Measurements from ENCODE around the gene KCNG2.

The KCNG2 gene

GRCh38 chr18:79889569-79889968 is 91.8 kb downstream of the KCNG2 start:
- no peak for DNase-seq

DNA sequence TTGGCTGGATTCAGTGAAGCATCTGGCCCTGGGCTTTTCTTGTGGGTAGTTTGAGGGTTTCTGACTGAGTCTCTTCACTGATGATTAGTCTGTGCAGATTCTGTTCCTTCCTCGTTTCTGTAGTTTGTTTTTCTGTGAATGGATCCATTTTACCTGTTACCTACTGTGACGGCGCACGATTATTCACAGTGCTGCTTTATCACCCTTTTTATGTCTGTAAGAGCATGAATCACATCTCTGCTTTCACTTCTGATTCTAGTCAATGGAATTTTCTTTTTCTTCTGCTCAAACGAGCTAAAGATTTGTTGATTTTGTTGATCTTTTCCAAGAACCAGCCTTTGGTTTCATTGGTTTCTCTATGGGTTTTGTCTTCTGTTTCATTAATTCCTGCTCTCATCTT is 92.9 kb downstream of the KCNG2 start:
- no peak for DNase-seq

DNA sequence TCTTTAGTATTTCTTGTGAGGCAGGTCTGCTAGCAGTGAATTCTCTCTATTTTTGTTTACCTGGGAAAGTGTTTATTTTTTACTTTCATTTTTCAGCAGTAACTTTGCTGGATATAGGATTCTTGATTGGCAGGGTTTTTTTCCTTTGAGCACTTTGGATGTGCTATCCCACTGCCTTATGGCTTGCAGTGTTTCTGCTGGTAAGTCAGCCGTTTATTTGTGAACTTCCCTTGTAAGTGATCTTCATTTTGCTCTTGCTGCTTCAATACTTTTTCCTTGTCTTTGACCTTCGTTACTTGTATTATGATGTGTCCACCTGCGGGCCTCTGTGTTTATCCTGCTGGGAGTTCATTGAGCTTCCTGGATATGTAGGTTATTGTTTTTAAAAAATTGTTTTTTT is 99.0 kb downstream of the KCNG2 start:
- DNase-seq, result no peak

DNA sequence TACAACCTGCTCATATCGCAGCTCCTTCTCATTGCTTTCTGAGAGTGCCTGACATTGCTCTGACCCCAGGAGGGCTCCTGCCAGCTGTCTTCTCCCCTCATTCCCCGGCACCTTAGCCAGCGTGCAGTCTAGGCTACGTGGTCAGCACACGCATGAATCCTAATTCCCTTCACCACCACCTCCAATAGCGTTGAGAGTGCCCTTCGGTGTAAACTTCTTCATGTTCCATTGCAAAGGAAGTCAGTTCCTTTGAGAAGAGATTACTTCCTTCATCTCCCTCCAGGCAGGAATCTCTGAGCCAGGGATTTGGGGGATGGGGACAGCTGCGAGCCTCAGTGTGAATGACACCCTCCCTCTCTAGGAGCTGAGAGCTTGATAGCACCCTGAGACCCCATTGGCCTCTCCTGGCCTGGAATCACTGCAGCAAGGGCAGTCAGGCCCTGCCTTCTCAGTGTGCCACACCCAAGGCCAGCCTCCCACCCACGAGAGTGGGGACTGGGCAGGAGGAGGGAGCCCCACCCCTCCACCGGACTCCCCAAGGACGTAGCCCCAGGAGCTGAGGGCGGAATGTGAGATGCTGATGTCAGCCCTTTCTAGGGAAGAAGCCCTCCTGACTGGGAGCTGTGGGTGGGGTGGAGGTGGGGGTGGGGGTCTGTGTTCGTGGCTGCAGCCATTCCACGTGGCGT is 100.3 kb downstream of the KCNG2 start:
- no peak for DNase-seq

GRCh38 chr18:79898952-79899608 is 101.3 kb downstream of the KCNG2 start:
- DNase-seq, result no peak

DNA sequence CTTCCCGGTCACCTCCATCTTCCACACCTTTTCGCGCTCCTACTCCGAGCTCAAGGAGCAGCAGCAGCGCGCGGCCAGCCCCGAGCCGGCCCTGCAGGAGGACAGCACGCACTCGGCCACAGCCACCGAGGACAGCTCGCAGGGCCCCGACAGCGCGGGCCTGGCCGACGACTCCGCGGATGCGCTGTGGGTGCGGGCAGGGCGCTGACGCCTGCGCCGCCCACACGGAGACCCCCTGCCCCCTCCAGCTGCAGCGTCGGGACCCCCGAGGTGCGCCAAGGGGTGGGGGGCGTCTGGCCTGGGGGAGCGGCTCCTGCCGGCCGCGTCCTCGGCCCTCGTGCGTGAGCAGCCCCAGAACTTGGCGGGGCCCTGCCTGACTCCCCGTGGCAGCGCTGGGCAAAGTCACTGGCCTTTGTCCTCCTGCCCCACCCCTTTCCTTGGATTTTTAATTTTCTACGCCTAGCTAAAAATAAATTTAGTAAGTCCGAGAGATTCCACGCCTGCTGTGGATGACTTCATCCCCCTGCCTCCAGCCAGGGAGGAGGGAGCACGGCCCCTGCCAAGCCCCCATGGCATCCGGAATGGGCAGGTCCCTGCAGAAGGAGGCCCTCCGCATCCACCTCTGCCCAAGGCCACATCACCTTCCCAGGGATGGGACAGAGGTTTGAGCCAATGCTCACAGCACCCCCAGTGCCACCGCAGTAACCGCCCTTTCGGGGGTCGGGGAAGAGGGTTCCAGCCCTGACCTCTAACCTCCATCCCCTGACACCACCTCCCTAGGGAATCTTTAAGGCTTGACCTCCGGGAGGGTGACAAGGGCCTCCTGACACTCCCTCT is 102.1 kb downstream of the KCNG2 start:
- no peak for DNase-seq

GRCh38 chr18:79900610-79901570 is 103.2 kb downstream of the KCNG2 start:
- DNase-seq, result no peak

DNA sequence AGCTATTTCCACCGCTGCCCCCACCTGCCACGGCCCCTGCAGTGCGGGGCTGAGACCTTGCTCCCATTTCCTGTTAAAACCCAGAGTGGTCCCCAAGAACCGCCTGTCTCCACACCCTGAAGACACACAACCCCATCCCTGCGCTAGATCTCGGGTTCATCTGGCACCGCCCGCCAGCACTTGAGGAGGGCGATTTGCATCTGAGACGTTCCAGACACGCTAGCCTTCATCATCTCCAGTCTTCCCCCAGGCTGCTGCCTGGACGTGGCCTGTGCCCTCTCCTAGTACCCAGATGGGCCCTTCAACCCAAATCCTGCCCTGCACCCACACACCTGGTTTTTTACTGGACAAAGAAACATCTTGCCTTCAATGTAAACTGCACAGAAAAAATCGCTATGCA is 103.9 kb downstream of the KCNG2 start:
- no peak for DNase-seq

DNA sequence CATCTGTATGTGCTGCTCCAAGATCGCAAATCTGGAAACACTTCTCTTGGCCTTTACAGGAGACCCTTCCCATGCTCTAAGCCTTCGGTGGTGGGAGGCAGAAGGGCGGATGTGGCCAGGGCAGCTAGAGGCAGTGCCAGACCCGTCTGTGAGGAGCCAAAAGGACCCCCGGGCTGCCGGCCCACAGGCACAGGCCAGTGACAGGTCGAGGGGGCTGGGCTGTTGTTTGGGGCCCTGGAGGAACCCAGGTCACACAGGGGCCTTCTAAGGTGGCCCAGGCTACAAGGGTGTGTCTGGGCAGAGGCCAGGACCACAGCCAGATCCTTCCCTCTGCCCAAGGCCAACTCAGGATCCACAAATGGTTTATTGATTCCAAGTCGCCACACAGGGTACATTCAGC is 104.3 kb downstream of the KCNG2 start:
- DNase-seq, result no peak

DNA sequence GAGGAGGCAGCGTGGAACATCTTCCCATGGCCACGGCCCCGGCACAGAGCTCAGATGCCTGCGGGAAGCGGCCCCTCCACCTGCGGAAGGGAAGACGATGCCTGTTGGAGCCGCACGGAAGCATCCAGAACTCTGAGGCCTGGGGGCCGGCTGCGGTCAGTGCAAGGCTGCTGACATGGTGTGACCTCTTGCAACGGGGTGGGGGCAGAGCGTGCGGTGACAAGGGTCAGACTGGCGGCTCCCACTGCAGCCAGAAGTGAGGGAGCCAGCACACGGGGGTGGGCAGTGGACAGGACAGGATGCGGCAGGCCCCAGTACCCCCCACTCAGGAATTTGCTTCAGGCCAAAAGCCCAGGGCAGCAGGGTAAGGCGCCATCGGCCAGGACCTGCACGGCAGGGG is 104.9 kb downstream of the KCNG2 start:
- no peak for DNase-seq

DNA sequence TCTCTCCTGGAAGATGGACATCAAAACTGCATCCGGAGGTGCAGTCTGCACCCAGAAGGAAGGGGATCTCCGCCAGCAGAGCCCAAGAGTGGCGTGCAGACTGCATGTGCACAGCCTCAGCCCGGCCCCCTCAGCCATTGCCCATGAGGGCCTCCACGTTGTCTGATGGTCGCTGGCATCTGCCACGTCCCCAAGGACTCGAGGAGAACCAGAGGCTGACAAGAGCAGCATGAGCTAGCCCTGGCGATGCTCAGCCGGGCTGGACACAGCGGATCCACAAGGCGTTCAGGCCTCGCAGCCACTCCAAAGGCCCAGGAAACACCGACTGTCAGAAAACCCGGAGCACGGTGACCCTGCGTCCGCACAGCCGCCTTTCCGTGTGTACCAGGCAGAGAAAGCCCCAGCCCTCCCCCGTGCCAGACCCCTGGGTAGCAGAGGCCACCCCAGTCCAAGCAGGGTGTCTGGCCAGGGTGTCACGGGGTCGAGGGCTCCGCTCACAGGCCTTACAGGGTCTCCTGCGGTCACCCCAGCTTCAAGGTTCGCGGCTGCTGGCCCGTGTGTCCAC is 105.4 kb downstream of the KCNG2 start:
- no peak for DNase-seq

DNA sequence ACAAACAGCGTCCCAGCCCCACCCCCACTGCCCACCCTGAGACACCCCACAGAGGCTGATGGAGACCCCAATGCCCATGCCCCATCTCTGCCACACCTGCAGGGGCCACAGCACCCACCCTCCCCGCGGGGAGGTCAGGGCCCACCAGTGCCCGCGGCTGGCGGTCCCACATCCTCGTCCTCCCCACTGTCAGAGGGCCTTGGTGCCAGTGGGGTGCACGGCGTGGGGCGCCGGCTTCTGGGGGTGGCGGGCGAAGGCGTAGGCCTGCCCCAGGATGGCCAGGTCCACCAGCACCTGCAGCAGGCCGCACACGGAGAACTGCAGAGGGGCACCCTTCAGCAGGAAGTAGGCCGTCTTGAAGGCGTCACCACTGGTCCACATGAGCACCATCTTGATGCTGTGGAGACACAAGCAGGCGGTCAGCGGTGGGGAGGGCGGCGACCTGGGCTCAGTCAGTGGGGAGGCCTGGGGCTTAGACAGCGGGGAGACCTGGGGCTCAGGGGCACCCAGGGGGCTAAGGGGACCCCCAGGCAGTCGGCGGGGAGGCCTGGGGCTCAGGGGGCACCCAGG is 106.1 kb downstream of the KCNG2 start:
- DNase-seq, result no peak

DNA sequence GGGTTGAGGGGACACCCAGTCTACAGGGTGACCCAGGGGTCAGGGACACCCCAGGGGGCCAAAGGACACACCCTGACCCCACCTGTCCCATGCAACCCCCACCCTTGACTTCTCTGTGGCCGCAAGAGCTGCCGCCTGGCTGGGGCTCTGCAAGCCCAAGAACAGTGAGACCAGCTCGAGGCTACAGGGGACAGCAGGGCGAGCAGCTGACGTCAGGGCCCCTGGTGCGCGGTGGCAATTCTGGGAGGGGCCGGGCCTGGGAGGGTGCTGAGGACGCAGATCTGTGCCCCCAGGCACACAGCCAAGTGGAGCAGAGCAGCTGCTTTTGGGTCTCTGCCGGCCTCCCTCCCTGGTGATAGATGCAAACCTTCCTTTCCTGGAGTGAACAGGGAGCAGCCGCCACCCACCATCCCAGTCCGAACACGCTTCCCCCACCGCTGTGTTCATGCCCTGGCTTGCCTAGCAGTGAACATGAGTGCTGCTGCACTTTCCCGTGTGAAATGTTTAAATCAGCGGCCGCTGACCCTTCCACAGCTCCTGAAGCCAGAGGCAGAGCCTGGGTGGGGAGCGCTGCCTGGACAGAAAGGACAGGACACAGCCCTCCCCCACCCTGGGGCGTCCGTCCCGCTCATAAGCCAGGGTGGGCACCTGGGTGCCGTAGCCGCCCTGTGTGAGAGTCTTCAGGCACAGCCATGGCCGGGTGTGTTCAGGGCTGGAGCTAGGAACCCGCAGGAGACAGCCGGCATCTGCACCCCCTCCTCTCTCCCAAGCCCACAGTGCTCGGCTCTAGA is 106.8 kb downstream of the KCNG2 start:
- DNase-seq, result no peak

- DNase-seq, result no peak
Measured at GRCh38 chr18:79905389-79905911, 107.7 kb downstream of the KCNG2 start.

- no peak for DNase-seq
Measured at GRCh38 chr18:79905993-79906392, 108.3 kb downstream of the KCNG2 start.

GRCh38 chr18:79906706-79907105 is 109.0 kb downstream of the KCNG2 start:
- no peak for DNase-seq

DNA sequence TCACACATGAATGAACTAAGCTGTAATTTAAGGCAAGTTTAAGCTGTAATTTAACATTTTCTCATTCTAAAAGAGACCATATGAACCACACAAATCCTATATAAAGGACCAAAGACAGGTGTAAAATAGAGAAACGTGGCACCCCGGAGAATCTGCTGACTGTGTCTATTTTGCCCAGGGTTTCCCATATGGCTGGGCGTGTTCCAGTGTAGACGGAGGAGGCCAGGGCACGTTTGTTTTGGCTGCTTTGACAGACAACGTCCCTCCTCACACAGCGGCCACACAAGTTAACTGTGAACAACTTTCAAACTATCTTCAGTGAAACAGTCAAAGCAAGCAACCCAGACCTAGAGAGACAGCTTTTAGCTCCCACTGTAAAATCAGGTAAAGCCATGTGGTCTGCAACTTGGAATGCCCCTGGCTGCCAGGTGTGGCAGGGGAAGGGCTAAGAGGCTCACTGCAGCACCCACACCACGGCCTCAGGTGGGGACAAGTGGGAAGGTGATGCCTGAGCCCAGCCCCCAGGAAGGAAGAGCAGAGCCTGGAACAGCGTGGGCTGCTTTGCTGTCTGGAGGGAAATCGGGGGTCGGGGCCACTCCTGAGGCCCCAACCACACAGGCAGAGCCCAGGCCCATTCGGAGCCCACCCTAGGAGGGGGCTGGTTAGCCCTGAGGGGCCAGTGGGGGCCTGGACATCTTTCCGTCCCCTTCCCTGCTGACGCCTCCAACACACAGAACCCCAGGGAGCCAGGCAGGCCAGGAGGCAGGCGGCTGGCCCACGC is 113.0 kb downstream of the KCNG2 start:
- DNase-seq, result no peak

- no peak for DNase-seq
Measured at GRCh38 chr18:79911344-79912270, 113.9 kb downstream of the KCNG2 start.

DNA sequence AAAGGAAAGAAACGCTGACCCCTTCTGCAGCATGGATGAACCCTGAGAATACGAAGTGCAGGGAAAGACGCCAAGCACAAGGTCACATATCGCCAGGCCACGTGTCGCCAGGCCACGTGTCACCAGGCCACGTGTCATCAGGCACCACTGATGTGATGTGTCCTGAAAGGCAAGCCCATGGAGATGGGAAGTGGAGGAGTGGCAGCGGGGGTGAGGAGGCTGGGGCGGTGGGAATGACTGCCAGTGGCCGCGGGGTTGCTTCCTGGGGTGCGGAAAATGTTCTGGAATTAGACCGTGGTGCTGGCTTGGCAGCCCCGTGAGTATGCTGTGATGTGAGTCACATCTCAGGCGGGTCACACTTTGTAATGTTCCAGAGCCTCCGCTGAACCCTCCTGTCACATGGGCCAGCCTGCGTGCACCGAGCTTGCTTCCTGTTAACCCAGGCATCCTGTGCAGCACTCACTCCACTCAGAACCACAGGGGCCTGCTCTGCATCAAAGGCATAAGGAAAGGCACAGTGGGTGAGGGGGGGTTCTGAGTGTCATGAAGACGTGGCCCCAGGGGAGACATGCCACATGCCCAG is 114.8 kb downstream of the KCNG2 start:
- DNase-seq, result no peak

Data from NCI-H1105 (cell line).